ENCODE results near the gene GRM3. TPM values are rescaled to one million over a fixed set of nuclear protein-coding genes. Genes with fewer than 3 reads are reported as not detected.

GRM3 gene
- total RNA-seq, 2 donors from 2014 or later, result not detected

- TF ChIP-seq CTCF (IDR thresholded peaks at IDR 0.05), result no peak
- H3K36me3 ChIP-seq, result no peaks in the 10 kb centered on the region
- no peaks in the 10 kb centered on the region for H3K9me3 ChIP-seq
- no peaks in the 10 kb centered on the region for H3K27me3 ChIP-seq
- no peak for DNase-seq (ENCODE audit: low spot score)
- H3K4me1 ChIP-seq, result no peaks in the 10 kb centered on the region
- H3K27ac ChIP-seq, result peak overlapping the region in 1 of 2 donors; percentile 41
- peak overlapping the region; percentile 6 to 31 for H3K4me3 ChIP-seq
These were observed 10.4 kb downstream of the GRM3 start for GRCh38 chr7:86653919-86654659.

GRCh38 chr7:86657948-86658347, 14.2 kb downstream of the GRM3 start:
- TF ChIP-seq CTCF (IDR thresholded peaks at IDR 0.05), result no peak
- H3K27me3 ChIP-seq, result no peaks in the 10 kb centered on the region
- no peak overlapping the region for H3K27ac ChIP-seq
- no peak for DNase-seq (ENCODE audit: low spot score)
- H3K4me3 ChIP-seq, result no peak overlapping the region
- H3K4me1 ChIP-seq, result no peaks in the 10 kb centered on the region
- no peaks in the 10 kb centered on the region for H3K36me3 ChIP-seq
- no peaks in the 10 kb centered on the region for H3K9me3 ChIP-seq

- no peaks in the 10 kb centered on the region for H3K27me3 ChIP-seq
- H3K4me3 ChIP-seq, result no peak overlapping the region
- no peak for TF ChIP-seq CTCF (IDR thresholded peaks at IDR 0.05)
- H3K36me3 ChIP-seq, result no peaks in the 10 kb centered on the region
- no peak overlapping the region for H3K27ac ChIP-seq
- H3K4me1 ChIP-seq, result no peaks in the 10 kb centered on the region
- DNase-seq (ENCODE audit: low spot score), result no peak
- no peaks in the 10 kb centered on the region for H3K9me3 ChIP-seq
These were observed 17.3 kb downstream of the GRM3 start for GRCh38 chr7:86660950-86661462.

- no peak for TF ChIP-seq CTCF (IDR thresholded peaks at IDR 0.05)
- no peaks in the 10 kb centered on the region for H3K27me3 ChIP-seq
- no peaks in the 10 kb centered on the region for H3K9me3 ChIP-seq
- H3K36me3 ChIP-seq, result no peaks in the 10 kb centered on the region
- no peak overlapping the region for H3K4me3 ChIP-seq
- no peaks in the 10 kb centered on the region for H3K4me1 ChIP-seq
- no peak for DNase-seq (ENCODE audit: low spot score)
- no peak overlapping the region for H3K27ac ChIP-seq
These were observed 20.8 kb downstream of the GRM3 start for GRCh38 chr7:86664486-86664885.

- Histone ChIP-seq H3K27ac (no peak overlapping the region), H3K36me3 (no peaks in the 10 kb centered on the region), H3K4me1 (no peaks in the 10 kb centered on the region), H3K9me3 (no peaks in the 10 kb centered on the region), H3K27me3 (no peaks in the 10 kb centered on the region), H3K4me3 (no peak overlapping the region)
- no peak for DNase-seq (ENCODE audit: low spot score)
- no peak for TF ChIP-seq CTCF (IDR thresholded peaks at IDR 0.05)
These were observed 21.3 kb downstream of the GRM3 start for GRCh38 chr7:86664991-86665390.

GRCh38 chr7:86665669-86666068, 22.0 kb downstream of the GRM3 start:
- no peak for DNase-seq (ENCODE audit: low spot score)
- no peaks in the 10 kb centered on the region for H3K27me3 ChIP-seq
- no peaks in the 10 kb centered on the region for H3K9me3 ChIP-seq
- H3K27ac ChIP-seq, result no peak overlapping the region
- no peak overlapping the region for H3K4me3 ChIP-seq
- TF ChIP-seq CTCF (IDR thresholded peaks at IDR 0.05), result no peak
- H3K36me3 ChIP-seq, result no peaks in the 10 kb centered on the region
- H3K4me1 ChIP-seq, result no peaks in the 10 kb centered on the region

Data from right atrium auricular region (tissue), 2 donors.